ENCODE measurements around the gene WBP1.
"Not testable (repeated sequence)": the region's sequence is repeated elsewhere in the genome, so short reads cannot be mapped to it uniquely, and the experiment has no call there.

The WBP1 gene

GRCh38 chr2:74457129-74457548 lies 1.1 kb upstream of the WBP1 start:
- no peak for DNase-seq

- DNase-seq, result peak; percentile 63
Measured at GRCh38 chr2:74457549-74458131, 598 bp upstream of the WBP1 start.

GRCh38 chr2:74458938-74459363 lies 713 bp downstream of the WBP1 start:
- no peak for DNase-seq

GRCh38 chr2:74459503-74460118 lies 1.4 kb downstream of the WBP1 start:
- DNase-seq, result not testable (repeated sequence)

GRCh38 chr2:74460187-74460586 lies 1.9 kb downstream of the WBP1 start:
- not testable (repeated sequence) for DNase-seq

- no peak for DNase-seq
Measured at GRCh38 chr2:74461187-74462053, 3.2 kb downstream of the WBP1 start.

GRCh38 chr2:74462054-74462785 lies 4.0 kb downstream of the WBP1 start:
- no peak for DNase-seq

- no peak for DNase-seq
Measured at GRCh38 chr2:74462786-74463105, 4.5 kb downstream of the WBP1 start.

GRCh38 chr2:74464406-74464805 lies 6.2 kb downstream of the WBP1 start:
- DNase-seq, result no peak

- not testable (repeated sequence) for DNase-seq
Measured at GRCh38 chr2:74470742-74471141, 12.5 kb downstream of the WBP1 start.

GRCh38 chr2:74471332-74472065 lies 13.3 kb downstream of the WBP1 start:
- no peak for DNase-seq

GRCh38 chr2:74472086-74472944 lies 14.1 kb downstream of the WBP1 start, which contains the start of gene MRPL53:
Gene MRPL53, minus strand, starts transcription at chr2:74472680. Its CDS starts 20 bp downstream, at chr2:74472660.
- peak; percentile 95 for DNase-seq

- no peak for DNase-seq
Measured at GRCh38 chr2:74472945-74473258, 14.7 kb downstream of the WBP1 start.

- DNase-seq, result no peak
Measured at GRCh38 chr2:74474481-74474880, 16.2 kb downstream of the WBP1 start.

- no peak for DNase-seq
Measured at GRCh38 chr2:74474899-74475298, 16.7 kb downstream of the WBP1 start.

- no peak for DNase-seq
Measured at GRCh38 chr2:74481431-74481830, 23.2 kb downstream of the WBP1 start.

GRCh38 chr2:74481961-74482800 lies 23.9 kb downstream of the WBP1 start:
- no peak for DNase-seq

GRCh38 chr2:74482801-74483674 lies 24.8 kb downstream of the WBP1 start, which contains the start of the genes CCDC142 and TTC31:
Gene CCDC142, minus strand, starts transcription at chr2:74482998. Its CDS starts 161 bp downstream, at chr2:74482837.
Gene TTC31, plus strand, starts transcription at chr2:74483081. Its CDS starts 15 bp downstream, at chr2:74483096.
- DNase-seq, result peak; percentile 88

- DNase-seq, result not testable (repeated sequence)
Measured at GRCh38 chr2:74483675-74484164, 25.5 kb downstream of the WBP1 start.

Measured in activated CD4-positive, alpha-beta T cell treated with anti-CD3 and anti-CD28 coated beads for 1 hour (primary cell).